CD4-positive, alpha-beta T cell treated with Interleukin-17A for 4 hours (primary cell): ENCODE results near the gene UBE2H.
"Not testable (repeated sequence)": the region's sequence is repeated elsewhere in the genome, so short reads cannot be mapped to it uniquely, and the experiment has no call there.

ENCODE experiments used
- DNase-seq: peaks from one replicate; pipeline ENCODE4 v3.0.0-alpha.2; 2020; ENCODE audit warnings: mixed read lengths

The UBE2H gene

GRCh38 chr7:129870668-129871067, 82.1 kb downstream of the UBE2H start:
- no peak for DNase-seq

- DNase-seq, result no peak
These were observed 86.5 kb downstream of the UBE2H start for GRCh38 chr7:129866251-129866650.

GRCh38 chr7:129865925-129866201, 86.9 kb downstream of the UBE2H start:
- DNase-seq, result no peak

GRCh38 chr7:129865093-129865924, 87.5 kb downstream of the UBE2H start:
- no peak for DNase-seq

GRCh38 chr7:129864676-129865075, 88.1 kb downstream of the UBE2H start:
- not testable (repeated sequence) for DNase-seq

- DNase-seq, result no peak
These were observed 88.7 kb downstream of the UBE2H start for GRCh38 chr7:129864042-129864441.

- DNase-seq, result no peak
These were observed 90.1 kb downstream of the UBE2H start for GRCh38 chr7:129862682-129863081.

GRCh38 chr7:129860784-129861183, 92.0 kb downstream of the UBE2H start:
- DNase-seq, result not testable (repeated sequence)

- DNase-seq, result no peak
These were observed 93.6 kb downstream of the UBE2H start for GRCh38 chr7:129859183-129859582.

- no peak for DNase-seq
These were observed 94.3 kb downstream of the UBE2H start for GRCh38 chr7:129858490-129858889.

- DNase-seq, result no peak
These were observed 95.4 kb downstream of the UBE2H start for GRCh38 chr7:129857313-129857712.

GRCh38 chr7:129855935-129856717, 96.6 kb downstream of the UBE2H start:
- no peak for DNase-seq

- DNase-seq, result no peak
These were observed 97.5 kb downstream of the UBE2H start for GRCh38 chr7:129855234-129855673.

- no peak for DNase-seq
These were observed 98.4 kb downstream of the UBE2H start for GRCh38 chr7:129854401-129854800.

- DNase-seq, result no peak
These were observed 99.0 kb downstream of the UBE2H start for GRCh38 chr7:129853661-129854268.

- no peak for DNase-seq
These were observed 101.0 kb downstream of the UBE2H start for GRCh38 chr7:129851809-129852208.

GRCh38 chr7:129851174-129851573, 101.6 kb downstream of the UBE2H start:
- no peak for DNase-seq

GRCh38 chr7:129848436-129848835, 104.3 kb downstream of the UBE2H start:
- no peak for DNase-seq

- no peak for DNase-seq
These were observed 106.8 kb downstream of the UBE2H start for GRCh38 chr7:129845972-129846327.

- no peak for DNase-seq
These were observed 107.4 kb downstream of the UBE2H start for GRCh38 chr7:129845178-129845971.

- DNase-seq, result no peak
These were observed 108.6 kb downstream of the UBE2H start for GRCh38 chr7:129843978-129844840.

- no peak for DNase-seq
These were observed 109.3 kb downstream of the UBE2H start for GRCh38 chr7:129843365-129843898.
